ENCODE results near the gene ZNF775. TPM values are rescaled to one million over a fixed set of nuclear protein-coding genes. Genes with fewer than 3 reads are reported as not detected.

The ZNF775 gene
- total and polyA plus RNA-seq, 2 of the 13 experiments (the other 11 are each of a cell fraction or from before 2014, with no cell fraction given), result 3.1 to 3.2 TPM

DNA sequence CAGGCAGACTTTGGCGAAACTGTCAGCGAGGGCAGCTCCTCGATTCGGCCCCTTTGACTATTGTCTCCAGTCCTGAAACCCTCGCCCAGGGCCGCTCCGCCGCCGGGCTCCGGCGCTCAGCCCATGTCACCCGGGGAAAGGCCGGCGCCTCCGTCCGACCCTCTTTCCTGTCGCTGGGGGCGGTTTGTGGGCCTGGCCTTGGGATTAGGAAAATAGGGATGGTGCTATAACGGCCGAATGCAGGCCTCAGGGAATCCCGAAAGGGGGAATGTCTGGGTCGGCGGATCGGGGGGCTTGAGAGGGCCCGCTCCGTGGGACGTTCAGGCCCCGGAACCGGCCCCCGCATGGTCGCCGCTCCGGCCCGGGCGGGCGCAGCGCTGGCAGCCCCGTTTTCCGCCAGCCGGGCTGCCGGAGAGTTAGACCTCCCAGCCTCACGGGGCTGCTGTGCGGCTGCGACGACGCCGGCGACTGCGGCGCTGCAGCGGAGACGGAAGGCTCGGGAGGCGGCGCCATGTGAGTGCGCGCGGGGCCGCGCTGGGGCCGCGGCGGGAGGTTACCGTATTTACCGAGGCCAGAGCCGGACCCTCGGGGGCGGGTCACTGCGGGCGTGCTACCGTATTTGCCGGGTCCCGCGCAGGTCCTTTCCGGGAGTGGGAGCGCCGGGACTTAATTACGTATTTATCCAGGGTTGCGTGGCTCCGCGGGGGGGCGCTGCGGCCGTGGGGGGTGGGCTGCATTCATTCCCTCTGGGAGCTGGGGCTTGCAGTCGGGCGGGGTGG is 25.9 kb downstream of the ZNF775 start (continued):
- TF ChIP-seq EED (CRISPR knock-in tag; IDR thresholded peaks at IDR 0.05), result no peak
- TF ChIP-seq ZNF558 (CRISPR knock-in tag; IDR thresholded peaks at IDR 0.05; ENCODE audit: borderline replicate concordance), result no peak; the same call in 1 of the 2 replicates
- no peak for TF ChIP-seq PRPF4 (IDR thresholded peaks at IDR 0.05; ENCODE audit: low read depth, low read length, poor library complexity, severe bottlenecking)
- peak; percentile 76 for TF ChIP-seq MED1 (CRISPR knock-in tag; IDR thresholded peaks at IDR 0.05)
- peak; percentile 77 for TF ChIP-seq PHF21A (CRISPR knock-in tag; IDR thresholded peaks at IDR 0.05)
- TF ChIP-seq PPARG (CRISPR knock-in tag; conservative IDR thresholded peaks at IDR 0.05), result no peak
- no peak for TF ChIP-seq HNRNPH1 (optimal IDR thresholded peaks at IDR 0.05; ENCODE audit: low read depth, low read length)
- TF ChIP-seq U2AF2 (IDR thresholded peaks at IDR 0.05; ENCODE audit: low read depth, low read length), result 0 out of 2 replicates have a peak, but pooled peaks have one; percentile 26
- TF ChIP-seq, protein P1, sequence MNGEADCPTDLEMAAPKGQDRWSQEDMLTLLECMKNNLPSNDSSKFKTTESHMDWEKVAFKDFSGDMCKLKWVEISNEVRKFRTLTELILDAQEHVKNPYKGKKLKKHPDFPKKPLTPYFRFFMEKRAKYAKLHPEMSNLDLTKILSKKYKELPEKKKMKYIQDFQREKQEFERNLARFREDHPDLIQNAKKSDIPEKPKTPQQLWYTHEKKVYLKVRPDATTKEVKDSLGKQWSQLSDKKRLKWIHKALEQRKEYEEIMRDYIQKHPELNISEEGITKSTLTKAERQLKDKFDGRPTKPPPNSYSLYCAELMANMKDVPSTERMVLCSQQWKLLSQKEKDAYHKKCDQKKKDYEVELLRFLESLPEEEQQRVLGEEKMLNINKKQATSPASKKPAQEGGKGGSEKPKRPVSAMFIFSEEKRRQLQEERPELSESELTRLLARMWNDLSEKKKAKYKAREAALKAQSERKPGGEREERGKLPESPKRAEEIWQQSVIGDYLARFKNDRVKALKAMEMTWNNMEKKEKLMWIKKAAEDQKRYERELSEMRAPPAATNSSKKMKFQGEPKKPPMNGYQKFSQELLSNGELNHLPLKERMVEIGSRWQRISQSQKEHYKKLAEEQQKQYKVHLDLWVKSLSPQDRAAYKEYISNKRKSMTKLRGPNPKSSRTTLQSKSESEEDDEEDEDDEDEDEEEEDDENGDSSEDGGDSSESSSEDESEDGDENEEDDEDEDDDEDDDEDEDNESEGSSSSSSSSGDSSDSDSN (CRISPR knock-in tag; IDR thresholded peaks at IDR 0.05), result peak; percentile 86; the same call in 1 of the 2 replicates
- peak; percentile 37; the same call in 1 of the 2 replicates for TF ChIP-seq ZNF776 (CRISPR knock-in tag; IDR thresholded peaks at IDR 0.05)
- TF ChIP-seq HOXA3 (CRISPR knock-in tag; IDR thresholded peaks at IDR 0.05), result peak; percentile 88
- no peak for TF ChIP-seq KDM4B (CRISPR knock-in tag; IDR thresholded peaks at IDR 0.05)
- no peak for TF ChIP-seq MBNL3 (CRISPR knock-in tag; conservative IDR thresholded peaks at IDR 0.05)
- TF ChIP-seq ZNF343 (CRISPR knock-in tag; IDR thresholded peaks at IDR 0.05), result no peak
- TF ChIP-seq CC2D1A (CRISPR knock-in tag; IDR thresholded peaks at IDR 0.05), result no peak
- no peak for TF ChIP-seq RFXAP (CRISPR knock-in tag; IDR thresholded peaks at IDR 0.05; ENCODE audit: borderline replicate concordance)
- TF ChIP-seq TP53 (CRISPR knock-in tag; conservative IDR thresholded peaks at IDR 0.05), result no peak
- peak; percentile 95 for TF ChIP-seq RBM39 (IDR thresholded peaks at IDR 0.05; ENCODE audit: low read depth, low read length, poor library complexity, severe bottlenecking)
- TF ChIP-seq, protein P2, sequence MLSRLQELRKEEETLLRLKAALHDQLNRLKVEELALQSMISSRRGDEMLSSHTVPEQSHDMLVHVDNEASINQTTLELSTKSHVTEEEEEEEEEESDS (CRISPR knock-in tag; IDR thresholded peaks at IDR 0.05; ENCODE audit: borderline replicate concordance), result no peak
- TF ChIP-seq, protein P3, sequence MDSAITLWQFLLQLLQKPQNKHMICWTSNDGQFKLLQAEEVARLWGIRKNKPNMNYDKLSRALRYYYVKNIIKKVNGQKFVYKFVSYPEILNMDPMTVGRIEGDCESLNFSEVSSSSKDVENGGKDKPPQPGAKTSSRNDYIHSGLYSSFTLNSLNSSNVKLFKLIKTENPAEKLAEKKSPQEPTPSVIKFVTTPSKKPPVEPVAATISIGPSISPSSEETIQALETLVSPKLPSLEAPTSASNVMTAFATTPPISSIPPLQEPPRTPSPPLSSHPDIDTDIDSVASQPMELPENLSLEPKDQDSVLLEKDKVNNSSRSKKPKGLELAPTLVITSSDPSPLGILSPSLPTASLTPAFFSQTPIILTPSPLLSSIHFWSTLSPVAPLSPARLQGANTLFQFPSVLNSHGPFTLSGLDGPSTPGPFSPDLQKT (CRISPR knock-in tag; IDR thresholded peaks at IDR 0.05; ENCODE audit: borderline replicate concordance), result 0 out of 2 replicates have a peak, but pooled peaks have one; percentile 42
- TF ChIP-seq, protein P4, sequence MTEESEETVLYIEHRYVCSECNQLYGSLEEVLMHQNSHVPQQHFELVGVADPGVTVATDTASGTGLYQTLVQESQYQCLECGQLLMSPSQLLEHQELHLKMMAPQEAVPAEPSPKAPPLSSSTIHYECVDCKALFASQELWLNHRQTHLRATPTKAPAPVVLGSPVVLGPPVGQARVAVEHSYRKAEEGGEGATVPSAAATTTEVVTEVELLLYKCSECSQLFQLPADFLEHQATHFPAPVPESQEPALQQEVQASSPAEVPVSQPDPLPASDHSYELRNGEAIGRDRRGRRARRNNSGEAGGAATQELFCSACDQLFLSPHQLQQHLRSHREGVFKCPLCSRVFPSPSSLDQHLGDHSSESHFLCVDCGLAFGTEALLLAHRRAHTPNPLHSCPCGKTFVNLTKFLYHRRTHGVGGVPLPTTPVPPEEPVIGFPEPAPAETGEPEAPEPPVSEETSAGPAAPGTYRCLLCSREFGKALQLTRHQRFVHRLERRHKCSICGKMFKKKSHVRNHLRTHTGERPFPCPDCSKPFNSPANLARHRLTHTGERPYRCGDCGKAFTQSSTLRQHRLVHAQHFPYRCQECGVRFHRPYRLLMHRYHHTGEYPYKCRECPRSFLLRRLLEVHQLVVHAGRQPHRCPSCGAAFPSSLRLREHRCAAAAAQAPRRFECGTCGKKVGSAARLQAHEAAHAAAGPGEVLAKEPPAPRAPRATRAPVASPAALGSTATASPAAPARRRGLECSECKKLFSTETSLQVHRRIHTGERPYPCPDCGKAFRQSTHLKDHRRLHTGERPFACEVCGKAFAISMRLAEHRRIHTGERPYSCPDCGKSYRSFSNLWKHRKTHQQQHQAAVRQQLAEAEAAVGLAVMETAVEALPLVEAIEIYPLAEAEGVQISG (CRISPR knock-in tag; IDR thresholded peaks at IDR 0.05), result peak; percentile 99
- no peak; the same call in 1 of the 2 replicates for TF ChIP-seq ZNF619 (CRISPR knock-in tag; IDR thresholded peaks at IDR 0.05)
- TF ChIP-seq SP1 (IDR thresholded peaks at IDR 0.05), result no peak
- peak; percentile 74; the same call in 1 of the 2 replicates for TF ChIP-seq SP1 (CRISPR knock-in tag; IDR thresholded peaks at IDR 0.05)
- peak; percentile 29; the same call in 1 of the 2 replicates for TF ChIP-seq ZNF709 (CRISPR knock-in tag; IDR thresholded peaks at IDR 0.05)
